ENCODE results near the gene SMARCA4.

DNA sequence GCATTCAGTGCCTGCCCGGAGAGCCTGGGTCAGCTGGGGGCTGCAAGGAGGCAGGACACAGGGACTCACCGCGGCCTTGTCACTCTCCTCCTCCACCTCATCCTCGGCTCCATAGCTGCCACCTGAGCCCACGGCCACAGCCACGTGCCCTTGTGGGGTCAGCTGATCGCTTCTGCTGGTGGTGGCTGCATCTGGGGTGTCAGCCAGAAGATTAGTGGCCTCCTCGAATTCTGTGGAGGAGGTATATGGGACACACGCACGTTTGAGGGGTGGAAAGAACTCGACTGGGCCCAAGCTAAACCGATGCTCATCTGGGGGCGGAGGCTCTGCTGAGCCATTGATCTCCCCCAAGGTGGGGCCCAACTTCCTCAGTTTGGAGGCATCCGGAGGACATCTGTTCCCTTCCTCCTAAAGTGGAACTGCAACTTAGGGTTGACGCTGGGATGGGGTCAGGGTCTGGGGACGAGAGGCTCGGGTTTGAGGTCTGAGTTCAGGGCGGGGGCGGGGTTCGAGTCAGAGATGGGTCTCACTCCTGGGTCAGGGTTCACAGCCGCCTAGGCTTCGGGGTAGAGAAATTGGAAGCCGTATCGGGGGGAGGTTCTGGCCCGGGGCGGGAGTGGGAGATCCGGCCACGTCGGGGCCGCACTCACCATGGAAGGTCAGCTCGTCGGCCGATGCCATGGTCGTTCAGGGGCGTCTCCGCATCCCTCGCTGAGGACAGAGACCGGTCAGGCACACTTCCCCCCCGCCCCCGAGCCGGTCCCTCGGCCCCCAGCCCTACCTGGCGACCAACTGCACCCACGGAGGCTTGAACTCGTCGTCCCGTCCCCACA is 32.9 kb upstream of the SMARCA4 start:
- TF ChIP-seq EP300 (IDR thresholded peaks at IDR 0.05) (no peak), CTCF (IDR thresholded peaks at IDR 0.05) (no peak)
